Kasumi-1 (cell line): Measurements from ENCODE around the gene LLGL1.

Source experiments
- DNase-seq, 2 experiments: peaks; one replicate each; lab custom pipeline; 2025; lab: John Stamatoyannopoulos, UW

Gene LLGL1

DNA sequence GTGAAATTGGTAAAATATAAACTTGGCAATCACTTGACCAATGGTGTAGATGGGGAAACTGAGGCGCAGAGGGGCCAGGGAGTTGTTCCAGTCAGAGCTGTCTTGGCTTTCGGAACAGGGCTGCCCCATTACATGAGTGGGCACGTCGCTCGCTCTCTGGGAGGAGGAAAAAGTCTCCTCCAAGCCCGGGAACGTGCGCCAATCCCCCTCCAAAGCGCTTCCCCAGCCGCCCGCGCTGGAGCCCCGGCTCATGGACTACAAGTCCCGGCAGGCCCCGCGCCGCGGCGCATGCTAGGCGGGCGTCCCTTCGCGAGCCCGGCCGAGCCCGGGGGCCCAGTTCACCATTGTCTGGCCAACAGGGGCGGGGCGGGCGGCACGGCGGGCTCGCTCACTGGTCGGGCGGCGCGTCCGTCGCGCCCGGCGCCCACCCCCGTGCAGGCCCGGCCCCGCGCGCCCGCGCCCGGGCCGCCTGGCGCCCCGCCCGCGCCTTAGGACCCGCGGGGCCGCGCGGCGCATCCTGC, at the start of gene LLGL1:
Gene LLGL1, plus strand, starts transcription at position 515 of the 521 bp plus-strand sequence. CDS start 48 bp downstream, outside the sequence.
- DNase-seq: peak; percentile 47 to 60

DNA sequence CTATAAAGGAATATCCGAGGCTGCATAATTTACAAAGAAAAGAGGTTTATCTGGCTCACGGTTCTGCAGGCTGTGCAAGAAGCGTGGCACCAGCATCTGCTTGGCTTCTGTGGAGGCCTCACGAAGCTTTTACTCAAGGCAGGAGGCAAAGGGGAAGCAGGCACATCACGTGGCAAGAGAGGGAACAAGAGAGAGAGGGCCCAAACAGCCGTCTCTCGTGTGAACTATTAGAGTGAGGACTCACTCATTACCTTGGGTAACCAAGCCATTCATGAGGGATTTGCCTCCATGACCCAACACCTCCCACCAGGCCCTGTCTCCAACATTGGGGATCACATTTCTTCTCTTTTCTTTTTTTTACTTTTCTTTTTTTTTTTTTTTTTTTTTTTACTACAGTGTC, 49.3 kb upstream of the LLGL1 start:
- DNase-seq: peak; percentile 13 to 30

DNA sequence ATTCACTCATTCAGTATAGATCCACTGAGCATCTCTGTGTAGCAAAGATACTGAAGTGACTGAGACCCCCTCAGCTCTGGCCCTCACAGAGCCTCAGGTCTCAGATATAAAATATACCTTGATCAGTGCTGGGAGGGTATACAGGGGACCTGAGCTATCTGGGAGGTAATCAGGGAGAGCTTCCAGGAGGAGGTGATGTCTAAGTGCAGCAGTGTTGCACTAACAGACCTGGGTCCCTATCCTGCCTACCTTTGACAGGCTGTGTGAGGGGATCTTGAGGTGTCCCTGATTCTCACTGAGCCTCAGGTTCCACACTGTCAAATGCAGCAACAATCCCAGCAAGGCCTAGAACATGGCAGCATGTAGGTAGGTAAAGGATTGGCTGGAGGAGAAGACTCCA, 48.3 kb upstream of the LLGL1 start:
- no peak for DNase-seq

DNA sequence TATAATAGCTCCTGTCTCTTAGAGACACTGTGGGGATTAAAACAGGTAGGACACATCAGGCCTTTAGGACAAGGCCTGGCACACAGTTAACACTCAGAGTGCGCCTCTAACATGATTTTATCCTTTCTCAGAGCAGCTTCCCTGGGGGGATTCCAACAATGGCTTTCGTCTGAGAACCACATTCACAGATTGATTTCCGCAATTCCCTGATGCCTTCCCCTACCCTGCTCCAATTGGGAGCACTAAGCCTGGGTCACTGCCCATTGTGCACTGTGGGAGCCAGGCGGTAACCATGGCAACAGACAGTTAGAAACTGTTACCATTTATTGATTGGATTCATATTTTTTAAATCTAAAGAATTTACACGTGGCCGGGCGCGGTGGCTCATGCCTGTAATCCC, 47.7 kb upstream of the LLGL1 start:
- no peak for DNase-seq

DNA sequence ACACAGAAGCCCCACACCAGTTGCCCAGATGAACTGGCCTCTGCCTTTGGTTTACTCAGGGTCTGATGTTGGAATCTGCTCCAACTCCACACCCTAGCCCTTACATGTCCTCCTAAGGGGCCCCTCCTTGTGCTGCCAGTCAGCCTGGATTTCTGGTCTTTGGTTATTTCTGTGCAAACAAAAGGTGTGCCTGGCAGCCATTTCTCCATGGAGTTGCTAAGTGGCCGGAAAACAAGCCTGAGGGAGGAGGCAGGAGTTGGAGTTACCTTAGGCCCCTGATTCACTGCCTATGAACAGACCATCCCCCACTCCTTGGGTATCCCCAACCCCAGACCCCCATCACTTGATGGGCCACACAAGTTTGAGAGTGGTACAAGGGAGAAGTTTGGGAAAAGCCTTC, 46.2 kb upstream of the LLGL1 start:
- no peak for DNase-seq

DNA sequence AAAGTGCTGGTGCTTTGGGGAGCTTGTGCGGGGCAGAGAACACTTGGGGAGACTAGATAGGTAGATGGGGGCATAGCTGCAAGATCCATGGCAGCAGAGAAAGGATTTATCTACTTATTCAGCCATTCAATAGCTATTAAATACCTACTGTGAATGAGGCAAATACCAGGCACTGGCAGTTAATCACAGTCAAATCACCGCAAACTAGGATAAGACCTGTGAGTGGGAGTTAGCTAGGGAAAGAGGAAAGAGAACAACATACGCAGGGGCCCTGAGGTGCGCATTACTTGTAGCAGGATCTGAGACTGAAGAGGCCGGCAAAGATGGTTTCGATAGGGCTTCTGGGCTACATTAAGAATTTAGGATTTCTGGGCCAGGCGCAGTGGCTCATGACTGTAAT, 45.6 kb upstream of the LLGL1 start:
- DNase-seq: no peak

DNA sequence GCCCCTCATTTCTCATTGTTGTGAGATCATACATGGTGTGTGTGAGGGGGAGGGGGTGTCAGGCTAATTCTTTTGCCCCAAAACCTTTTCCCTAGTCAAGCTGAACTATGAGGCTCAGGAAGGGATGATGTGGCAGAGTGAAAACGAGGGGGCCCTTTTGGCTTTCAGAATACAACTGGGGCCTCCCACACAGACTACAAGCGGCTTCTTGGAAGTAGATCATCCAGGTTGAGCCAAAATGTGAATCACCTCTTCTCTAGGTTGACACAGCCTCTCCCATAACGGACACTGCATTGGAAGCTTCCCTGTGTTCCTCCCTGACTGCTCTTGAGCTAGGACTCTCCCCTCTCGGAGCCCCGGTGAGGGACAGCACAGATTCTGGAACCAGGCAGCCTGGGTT, 44.1 kb upstream of the LLGL1 start:
- no peak for DNase-seq

DNA sequence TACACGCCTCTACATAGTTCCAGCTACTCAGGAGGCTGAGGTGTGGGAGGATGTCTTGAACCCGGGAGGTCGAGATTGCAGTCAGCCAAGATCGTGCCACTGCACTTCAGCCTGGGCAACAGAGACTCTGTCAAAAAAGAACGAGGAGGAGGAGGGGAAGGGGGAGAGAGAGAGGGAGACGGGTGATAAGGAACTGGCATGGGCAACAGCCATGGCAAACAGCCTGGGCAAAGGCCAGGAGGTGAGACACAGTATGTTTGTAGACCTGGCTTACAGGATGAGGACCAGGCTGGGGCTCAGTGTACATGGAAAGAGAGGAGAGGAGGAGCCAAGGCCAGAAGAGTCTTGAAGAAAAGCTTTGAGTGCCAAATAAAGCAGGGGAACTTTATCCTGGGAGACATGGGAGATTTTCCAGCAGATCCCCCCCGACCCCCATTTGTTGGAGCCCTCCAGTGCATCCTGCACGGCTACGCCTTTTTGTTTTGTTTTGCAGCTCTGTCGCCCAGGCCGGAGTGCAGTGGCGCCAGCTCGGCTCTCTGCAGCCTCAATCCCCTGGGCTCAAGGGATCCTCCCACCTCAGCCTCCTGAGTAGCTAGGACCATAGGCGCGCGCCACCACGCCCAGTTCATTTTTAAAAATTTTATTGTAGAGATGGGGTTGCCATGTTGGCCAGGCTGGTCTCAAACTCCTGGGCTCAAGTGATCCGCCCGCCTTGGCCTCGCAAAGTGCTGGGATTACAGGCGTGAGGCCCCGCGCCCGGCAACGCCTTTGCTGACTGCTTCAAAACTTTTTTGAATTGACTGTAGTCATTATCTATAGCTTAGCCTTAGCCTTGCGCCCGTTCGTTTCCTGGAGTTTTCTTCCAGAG, 43.1 kb upstream of the LLGL1 start:
- DNase-seq: peak in 1 of 2 experiments; percentile 20

DNA sequence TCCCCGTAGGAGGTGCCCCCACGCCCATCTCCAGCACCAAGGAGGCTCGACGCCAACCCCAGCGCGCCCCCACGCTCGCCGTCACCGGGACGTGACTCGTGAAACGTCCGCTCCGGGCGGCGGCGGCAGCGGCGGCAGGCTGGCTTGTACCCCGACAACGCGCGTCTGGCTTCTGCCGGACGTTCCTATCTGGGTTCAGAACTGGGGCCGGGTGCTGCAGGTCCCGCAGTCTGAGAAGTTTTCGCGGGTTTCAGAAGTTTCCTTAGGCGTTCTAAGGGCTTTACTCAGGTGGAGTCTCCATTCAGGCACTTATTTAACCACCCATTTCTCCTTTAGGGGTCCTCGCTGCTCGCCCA, 42.5 kb upstream of the LLGL1 start:
- DNase-seq: peak; percentile 57 to 59

DNA sequence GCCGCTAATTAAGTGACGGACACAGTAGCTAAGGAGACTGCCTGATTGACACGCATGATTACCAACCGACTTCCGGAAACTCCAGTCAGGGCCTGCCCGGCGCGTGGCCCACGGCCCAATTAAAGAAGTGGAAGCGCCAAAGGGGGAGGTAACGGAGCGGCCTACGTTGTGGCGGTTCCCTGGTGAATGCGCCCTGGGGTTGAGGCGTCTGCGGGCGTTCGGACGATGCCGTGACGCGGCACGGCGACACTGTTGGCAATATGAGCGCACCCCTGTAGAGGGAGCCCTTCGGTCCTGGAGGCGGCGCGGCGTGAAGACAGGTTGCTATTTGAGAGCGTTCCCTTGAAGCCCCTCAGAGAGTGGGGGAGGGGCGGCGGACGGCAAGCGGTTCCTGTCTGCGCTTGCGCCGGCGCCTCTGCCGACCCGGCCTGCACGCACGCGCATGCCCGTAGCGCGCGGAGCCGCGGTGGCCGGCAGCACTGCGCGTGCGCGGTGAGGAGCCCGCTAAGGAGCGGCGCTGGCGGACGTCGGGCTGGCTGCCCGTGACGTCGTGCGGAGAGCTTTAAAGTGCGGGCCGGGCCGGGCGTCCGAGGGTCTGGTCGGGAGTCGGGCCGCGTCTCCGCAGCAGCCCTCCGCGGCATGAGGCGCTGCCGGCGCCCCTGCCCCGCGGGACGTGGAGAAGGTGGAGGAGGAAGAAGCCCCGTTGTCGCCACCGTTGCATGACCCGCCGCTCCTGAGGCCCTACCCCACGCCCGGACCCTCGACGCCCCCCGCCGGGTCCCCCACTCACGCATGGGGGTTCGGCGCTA, 41.9 kb upstream of the LLGL1 start, which contains the start of gene ALKBH5:
Gene ALKBH5, plus strand, starts transcription at position 495 of the 809 bp plus-strand sequence. CDS start 416 bp downstream, outside the sequence.
- peak; percentile 91 to 92 for DNase-seq

DNA sequence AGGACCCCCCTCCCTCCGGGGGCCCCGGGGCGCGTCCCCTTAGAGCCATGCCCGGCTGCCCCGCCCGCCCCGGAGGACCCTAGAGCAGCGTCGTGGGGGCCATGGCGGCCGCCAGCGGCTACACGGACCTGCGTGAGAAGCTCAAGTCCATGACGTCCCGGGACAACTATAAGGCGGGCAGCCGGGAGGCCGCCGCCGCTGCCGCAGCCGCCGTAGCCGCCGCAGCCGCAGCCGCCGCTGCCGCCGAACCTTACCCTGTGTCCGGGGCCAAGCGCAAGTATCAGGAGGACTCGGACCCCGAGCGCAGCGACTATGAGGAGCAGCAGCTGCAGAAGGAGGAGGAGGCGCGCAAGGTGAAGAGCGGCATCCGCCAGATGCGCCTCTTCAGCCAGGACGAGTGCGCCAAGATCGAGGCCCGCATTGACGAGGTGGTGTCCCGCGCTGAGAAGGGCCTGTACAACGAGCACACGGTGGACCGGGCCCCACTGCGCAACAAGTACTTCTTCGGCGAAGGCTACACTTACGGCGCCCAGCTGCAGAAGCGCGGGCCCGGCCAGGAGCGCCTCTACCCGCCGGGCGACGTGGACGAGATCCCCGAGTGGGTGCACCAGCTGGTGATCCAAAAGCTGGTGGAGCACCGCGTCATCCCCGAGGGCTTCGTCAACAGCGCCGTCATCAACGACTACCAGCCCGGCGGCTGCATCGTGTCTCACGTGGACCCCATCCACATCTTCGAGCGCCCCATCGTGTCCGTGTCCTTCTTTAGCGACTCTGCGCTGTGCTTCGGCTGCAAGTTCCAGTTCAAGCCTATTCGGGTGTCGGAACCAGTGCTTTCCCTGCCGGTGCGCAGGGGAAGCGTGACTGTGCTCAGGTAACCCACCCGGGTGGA, 41.0 kb upstream of the LLGL1 start:
- DNase-seq: peak in 1 of 2 experiments; percentile 10

DNA sequence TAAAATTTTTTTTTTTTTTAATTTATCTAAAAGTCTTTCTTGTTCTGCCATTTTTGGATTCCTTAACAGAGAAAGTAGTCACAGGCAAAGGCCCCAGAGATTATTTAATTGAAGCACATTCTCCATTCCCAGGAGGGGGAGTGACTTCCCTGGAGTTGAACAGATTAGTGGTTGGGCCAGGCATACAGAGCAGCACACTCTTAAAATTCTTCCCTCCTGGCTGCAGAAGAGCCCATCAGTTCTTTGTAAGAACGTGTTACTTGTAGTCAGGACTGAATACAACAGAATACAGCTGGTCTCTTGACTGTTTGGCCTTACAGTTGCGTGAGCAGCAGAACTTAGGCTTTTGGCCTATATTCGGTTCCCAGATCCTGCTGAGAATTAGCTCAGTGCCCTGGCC, 40.0 kb upstream of the LLGL1 start:
- no peak for DNase-seq

DNA sequence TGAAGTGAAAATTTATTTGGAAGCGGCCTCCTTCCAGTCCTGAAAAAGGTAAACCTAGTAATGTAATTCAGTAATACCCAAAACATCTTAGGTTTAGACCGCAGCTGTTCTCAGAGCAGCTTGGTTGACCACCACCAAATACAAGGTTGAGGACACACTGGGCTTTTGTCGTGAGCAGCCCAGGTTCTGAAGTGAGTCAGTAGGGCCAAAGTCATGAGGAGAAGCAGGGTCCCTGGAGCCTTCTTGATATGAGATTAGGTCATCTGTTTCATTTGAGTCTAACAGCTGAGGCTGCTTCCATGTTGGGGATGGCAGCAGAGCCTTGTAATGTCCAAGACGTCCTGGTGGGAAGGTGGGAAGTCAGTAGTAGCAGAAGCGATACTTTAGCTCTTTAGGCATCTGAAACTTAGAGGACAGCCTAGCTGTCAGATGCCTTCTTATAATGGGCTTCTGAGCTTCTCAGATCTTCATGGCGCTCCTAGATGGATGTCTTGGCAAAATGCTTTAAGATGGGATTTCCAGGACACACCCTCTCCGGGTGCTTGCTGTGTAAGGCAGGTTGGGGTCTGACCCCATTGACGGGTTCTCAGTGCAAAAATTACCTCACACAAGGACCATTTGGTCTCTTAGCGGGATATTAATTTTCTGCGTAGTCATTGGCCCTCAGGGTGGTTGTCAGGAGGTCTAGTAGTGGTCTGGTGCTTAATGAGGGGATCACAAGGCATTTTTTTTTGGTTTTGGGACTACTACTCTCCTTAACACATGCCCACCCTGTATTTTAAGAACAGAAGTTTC, 39.4 kb upstream of the LLGL1 start:
- DNase-seq: no peak

DNA sequence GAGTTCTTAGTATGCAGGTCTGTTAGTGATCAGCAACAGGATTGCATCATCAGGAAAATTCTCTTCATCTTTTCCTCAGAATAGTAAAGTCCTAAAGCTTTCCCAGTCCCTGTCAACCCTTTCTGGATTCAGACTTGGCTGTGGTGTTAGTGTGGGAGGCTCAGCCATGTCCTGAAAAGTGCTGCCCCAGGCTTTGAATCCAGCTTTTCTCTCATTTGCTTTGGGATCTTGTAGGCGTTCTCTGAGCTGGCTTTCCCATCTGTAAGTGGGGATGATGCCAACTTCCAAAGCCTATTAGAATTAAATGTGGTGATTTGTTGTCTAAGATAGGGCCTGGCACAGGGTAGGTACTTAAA, 38.8 kb upstream of the LLGL1 start:
- no peak for DNase-seq

DNA sequence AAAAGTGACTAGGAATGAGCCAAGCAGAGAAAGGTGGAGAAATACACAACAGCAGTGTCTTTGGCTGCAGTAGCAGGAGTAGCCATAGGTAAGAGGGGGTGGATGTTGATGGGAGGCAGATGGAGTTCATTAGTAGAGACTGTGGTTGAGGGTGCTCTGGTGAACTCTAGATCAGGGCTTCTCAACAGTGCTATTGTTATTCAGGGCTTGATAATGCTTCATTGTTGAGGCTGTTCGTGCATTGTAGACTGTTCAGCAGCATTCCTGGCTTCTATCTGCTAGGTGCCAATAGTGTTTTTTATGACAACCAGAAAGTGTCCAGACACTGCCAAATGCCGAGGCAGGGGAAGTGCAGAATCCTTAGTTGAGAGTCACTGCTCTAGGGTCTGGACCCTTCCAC, 38.2 kb upstream of the LLGL1 start:
- no peak for DNase-seq

DNA sequence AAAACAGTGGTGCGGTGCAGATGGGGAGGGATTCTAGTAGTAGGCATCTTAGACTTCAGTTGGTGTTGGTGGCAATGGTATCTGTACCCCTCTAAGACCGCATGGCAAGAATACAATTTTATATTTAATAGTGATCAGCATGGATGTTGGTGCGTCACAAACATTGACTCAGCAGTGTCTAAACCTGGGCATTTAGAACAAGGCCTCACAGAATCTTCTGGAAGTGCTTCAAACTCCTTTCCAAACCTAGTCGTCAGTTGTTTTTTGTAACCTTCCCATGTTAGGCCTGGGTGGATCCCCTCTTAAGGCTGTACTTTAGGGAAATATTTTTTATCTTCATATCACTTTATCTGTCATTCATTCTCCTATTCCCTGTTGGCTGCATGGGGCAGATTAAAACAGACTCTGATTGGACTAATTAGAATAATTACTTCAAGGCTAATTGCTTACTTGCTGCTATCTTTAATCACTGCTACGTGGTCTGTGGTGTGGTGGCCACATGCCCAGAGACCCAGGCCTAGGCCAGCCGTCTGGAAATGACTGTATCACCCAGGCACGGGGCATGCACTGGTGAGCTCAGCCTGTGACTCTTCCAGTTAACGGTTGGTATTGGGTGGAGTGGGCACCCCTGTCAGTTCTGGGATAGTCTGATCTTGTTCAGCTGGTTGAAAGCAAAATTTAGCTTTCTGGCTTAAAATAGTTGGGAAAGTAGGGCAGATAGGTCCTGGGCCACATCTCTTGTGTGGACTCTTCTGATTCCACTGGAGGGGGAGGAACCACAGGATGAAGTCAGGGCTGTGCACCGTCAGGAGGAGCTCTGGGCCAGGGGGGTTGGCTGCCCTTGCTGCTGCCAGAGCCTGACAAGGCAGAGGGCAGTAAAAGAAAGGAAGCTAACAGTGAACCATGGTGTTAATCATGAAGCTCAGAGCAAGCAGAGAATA, 37.3 kb upstream of the LLGL1 start:
- no peak for DNase-seq

DNA sequence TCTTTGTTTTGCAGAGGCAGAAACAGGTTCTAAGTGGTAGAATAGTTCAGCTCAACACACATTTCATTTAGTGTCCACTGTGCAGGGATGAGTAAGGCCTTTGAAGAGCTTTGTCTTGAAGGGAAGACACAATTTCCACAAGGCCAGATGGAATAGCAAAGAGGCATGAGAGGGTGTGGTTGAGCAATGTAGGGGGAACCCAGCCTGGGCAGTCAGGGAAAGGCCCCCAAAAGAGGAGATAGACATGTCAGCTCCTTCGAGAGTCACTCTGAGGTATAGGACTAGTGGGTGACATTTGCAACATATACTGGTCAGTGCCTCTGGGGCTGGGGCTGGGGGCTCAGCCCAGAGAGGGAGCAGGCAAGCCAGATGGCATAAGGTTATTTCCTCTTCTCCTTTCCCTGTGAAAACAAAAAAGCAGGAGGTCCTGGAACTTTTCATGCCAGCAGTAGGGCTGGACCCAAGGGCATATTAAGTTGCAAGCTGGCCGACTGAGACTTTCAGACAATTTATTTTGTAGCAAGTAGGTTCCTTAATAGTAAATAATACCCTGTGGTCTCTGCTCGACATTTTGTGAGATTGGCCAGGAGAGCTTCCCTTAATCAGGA, 34.7 kb upstream of the LLGL1 start:
- DNase-seq: no peak

DNA sequence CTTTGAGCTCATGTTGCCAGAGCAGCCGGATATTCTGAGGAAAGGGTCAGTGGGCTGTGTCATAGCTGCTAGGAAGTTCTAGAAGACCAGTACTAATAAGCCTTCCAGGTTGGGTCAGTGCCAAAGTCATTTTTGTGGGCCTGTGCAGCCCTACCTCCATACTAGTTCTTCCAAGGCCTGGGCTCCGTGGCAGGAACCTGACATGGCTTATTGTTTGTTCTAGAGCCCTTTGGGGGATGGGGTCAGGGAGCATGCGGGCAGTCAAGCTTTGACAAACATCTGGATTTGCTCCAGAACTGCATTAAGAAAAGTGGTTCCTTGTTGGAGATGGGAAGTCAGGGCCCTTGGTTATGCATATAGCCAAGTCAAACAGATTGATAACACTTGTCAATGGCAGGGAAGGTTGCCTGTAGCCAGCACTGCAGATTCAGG, 34.2 kb upstream of the LLGL1 start:
- DNase-seq: no peak

DNA sequence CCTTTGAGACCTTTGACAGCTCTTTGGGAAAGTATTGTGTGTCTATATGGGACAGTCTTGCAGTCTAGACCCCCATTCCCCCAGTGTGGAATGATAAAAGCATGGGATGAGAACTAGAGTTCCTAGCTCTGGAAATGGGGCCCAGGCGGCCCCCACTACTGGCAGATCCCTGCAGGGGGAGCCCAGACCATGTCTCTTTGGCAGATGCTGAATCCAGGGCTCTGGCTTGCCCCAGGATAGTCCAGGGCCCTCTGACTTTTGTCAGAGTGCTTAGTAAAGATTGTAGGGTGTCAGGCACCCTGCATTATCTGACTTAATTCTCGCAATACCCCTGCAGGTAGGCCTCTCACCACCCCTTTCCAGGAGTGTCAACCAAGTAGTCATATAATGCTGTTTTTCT, 33.5 kb upstream of the LLGL1 start:
- DNase-seq: no peak
